Measurements from ENCODE around the gene MND1.

- TF ChIP-seq YY1 (IDR thresholded peaks at IDR 0.05; ENCODE audit: insufficient read depth, insufficient read length) (no peak), SUZ12 (IDR thresholded peaks at IDR 0.05; ENCODE audit: extremely low read depth, insufficient read depth, insufficient read length) (no peak), ZNF274 (IDR thresholded peaks at IDR 0.05; ENCODE audit: low read depth, low read length) (no peak)
Measured at GRCh38 chr4:153349206-153349805, 4.8 kb downstream of the MND1 start.

Measured in NT2/D1 (cell line).